Osteoblast (primary cell): ENCODE measurements around the gene TP73. TPM values are rescaled to one million over a fixed set of nuclear protein-coding genes. Genes with fewer than 3 reads are reported as not detected.

Experiments used
- DNase-seq: peaks from one replicate; pipeline ENCODE4 v3.0.0; 2011; ENCODE audit warnings: low spot score, mixed read lengths; ENCODE audit not compliant: insufficient read length; ENCODE audit errors: missing footprints
- H2AFZ ChIP-seq: 2 replicates; pipeline ENCODE4 v1.6.0; 2011; ENCODE audit warnings: mild to moderate bottlenecking, low read length
- H3K27ac ChIP-seq: 2 replicates; pipeline ENCODE4 v1.5.1; 2011; ENCODE audit warnings: mild to moderate bottlenecking, low read depth, low read length, moderate library complexity
- H3K27me3 ChIP-seq: 2 replicates; pipeline ENCODE4 v1.6.0; 2012; ENCODE audit warnings: mild to moderate bottlenecking, control low read depth, inconsistent platforms, low read length, moderate library complexity; ENCODE audit not compliant: insufficient read depth
- H3K36me3 ChIP-seq: 2 replicates; pipeline ENCODE4 v1.5.1; 2011; ENCODE audit warnings: mild to moderate bottlenecking, low read length, control low read depth, moderate library complexity; ENCODE audit not compliant: insufficient read depth
- H3K4me1 ChIP-seq: 2 replicates; pipeline ENCODE4 v1.5.1; 2011; ENCODE audit warnings: mild to moderate bottlenecking, low read length, control low read depth, moderate library complexity; ENCODE audit not compliant: insufficient read depth
- H3K4me2 ChIP-seq: 2 replicates; pipeline ENCODE4 v1.6.0; 2011; ENCODE audit warnings: mild to moderate bottlenecking, low read length; ENCODE audit not compliant: insufficient read depth
- H3K4me3 ChIP-seq: fragments of 200-600 bp; sonication (generic); 3 replicates; pipeline ENCODE4 v1.5.1; 2012; ENCODE audit warnings: mild to moderate bottlenecking, low read length, inconsistent platforms; ENCODE audit not compliant: insufficient read depth
- H3K79me2 ChIP-seq: 2 replicates; pipeline ENCODE4 v1.6.0; 2012; ENCODE audit warnings: mild to moderate bottlenecking, low read length, control low read depth, inconsistent platforms; ENCODE audit not compliant: insufficient read depth
- H3K9me3 ChIP-seq: 2 replicates; pipeline ENCODE4 v1.5.1; 2011; ENCODE audit warnings: low read depth, low read length, control low read depth
- H4K20me1 ChIP-seq: 2 replicates; pipeline ENCODE4 v1.6.0; 2012; ENCODE audit warnings: mild to moderate bottlenecking, low read length, control low read depth; ENCODE audit not compliant: insufficient read depth
- CTCF ChIP-seq: IDR thresholded peaks from 2 replicates; pipeline ENCODE4 v1.5.1; 2011; ENCODE audit warnings: mild to moderate bottlenecking, low read depth, low read length, moderate library complexity; ENCODE audit errors: extremely low read depth
- total RNA-seq: library from RNA; depleted of rRNA; stranded (reverse); fragments of >200 nt; gene quantifications from 2 replicates; pipeline ENCODE4 v1.2.3, GENCODE V29; 2012

TP73 gene
- total RNA-seq, 1 donor = not detected

- H3K27ac ChIP-seq = no peak overlapping the region
- H3K36me3 ChIP-seq = no peaks in the 10 kb centered on the region
- no peak for DNase-seq
- H3K9me3 ChIP-seq = no peaks in the 10 kb centered on the region
- peaks cover 6% of the 10 kb centered on the region for H3K27me3 ChIP-seq
- no peaks in the 10 kb centered on the region for H3K79me2 ChIP-seq
- no peak for TF ChIP-seq CTCF
- no peak overlapping the region for H2AFZ ChIP-seq
- no peak overlapping the region for H3K4me2 ChIP-seq
- no peak overlapping the region for H3K4me3 ChIP-seq
- no peaks in the 10 kb centered on the region for H4K20me1 ChIP-seq
- H3K4me1 ChIP-seq = no peaks in the 10 kb centered on the region
These were observed 50.2 kb downstream of the TP73 start for GRCh38 chr1:3702528-3702927.

- Histone ChIP-seq H2AFZ (no peak overlapping the region), H3K9me3 (no peaks in the 10 kb centered on the region), H3K36me3 (no peaks in the 10 kb centered on the region), H4K20me1 (no peaks in the 10 kb centered on the region), H3K4me2 (no peak overlapping the region), H3K4me3 (no peak overlapping the region), H3K27ac (no peak overlapping the region), H3K79me2 (no peaks in the 10 kb centered on the region), H3K27me3 (peaks cover 10% of the 10 kb centered on the region), H3K4me1 (no peaks in the 10 kb centered on the region)
- DNase-seq = peak; percentile 96
- no peak for TF ChIP-seq CTCF
These were observed 50.8 kb downstream of the TP73 start for GRCh38 chr1:3702990-3703728.

- Histone ChIP-seq H3K79me2 (no peaks in the 10 kb centered on the region), H2AFZ (no peak overlapping the region), H4K20me1 (no peaks in the 10 kb centered on the region), H3K9me3 (no peaks in the 10 kb centered on the region), H3K36me3 (no peaks in the 10 kb centered on the region), H3K4me3 (no peak overlapping the region), H3K4me2 (no peak overlapping the region), H3K27me3 (peaks cover 13% of the 10 kb centered on the region), H3K27ac (no peak overlapping the region), H3K4me1 (no peaks in the 10 kb centered on the region)
- no peak for TF ChIP-seq CTCF
- DNase-seq = no peak
These were observed 51.6 kb downstream of the TP73 start for GRCh38 chr1:3703786-3704371.

GRCh38 chr1:3705341-3705950 lies 53.1 kb downstream of the TP73 start:
- H3K4me3 ChIP-seq = no peak overlapping the region

More at GRCh38 chr1:3705341-3705950, 53.1 kb downstream of the TP73 start:
- peaks cover 11% of the 10 kb centered on the region for H3K27me3 ChIP-seq
- no peak for TF ChIP-seq CTCF
- H3K27ac ChIP-seq = no peak overlapping the region
- no peak for DNase-seq
- no peaks in the 10 kb centered on the region for H4K20me1 ChIP-seq
- H2AFZ ChIP-seq = no peak overlapping the region
- H3K9me3 ChIP-seq = no peaks in the 10 kb centered on the region
- no peaks in the 10 kb centered on the region for H3K4me1 ChIP-seq
- no peak overlapping the region for H3K4me2 ChIP-seq
- H3K79me2 ChIP-seq = no peaks in the 10 kb centered on the region
- no peaks in the 10 kb centered on the region for H3K36me3 ChIP-seq
